Right atrium auricular region (tissue), 2 donors: ENCODE measurements around the gene BRPF3. TPM values are rescaled to one million over a fixed set of nuclear protein-coding genes. Genes with fewer than 3 reads are reported as not detected.

Source experiments
- DNase-seq: peaks from one replicate; pipeline ENCODE4 v3.0.0-alpha.2; 2019; ENCODE audit warnings: low spot score
- H3K27ac ChIP-seq, 2 donors: fragments of 200-600 bp; sonication (generic); 1 replicate in 1 of 2; 2 replicates in 1 of 2; pipeline ENCODE4 v1.5.1; 2016 to 2019
- H3K27me3 ChIP-seq, 2 donors: fragments of 200-600 bp; sonication (generic); one replicate each; pipeline versions ENCODE4 v1.5.1 to v1.6.0; 2017 to 2019
- H3K36me3 ChIP-seq: fragments of 200-600 bp; sonication (generic); one replicate; pipeline ENCODE4 v1.5.1; 2016
- H3K4me1 ChIP-seq, 2 donors: fragments of 200-600 bp; sonication (generic); one replicate each; pipeline versions ENCODE4 v1.5.1 to v1.6.0; 2017 to 2019
- H3K4me3 ChIP-seq, 2 donors: fragments of 200-600 bp; sonication (generic); 1 replicate in 1 of 2; 2 replicates in 1 of 2; pipeline ENCODE4 v1.5.1; 2017 to 2019; ENCODE audit warnings: mild to moderate bottlenecking in 1 of 2, moderate library complexity in 1 of 2
- H3K9me3 ChIP-seq, 2 donors: fragments of 200-600 bp; sonication (generic); one replicate each; pipeline ENCODE4 v1.5.1; 2019
- CTCF ChIP-seq, 2 donors: fragments of 200-600 bp; sonication (generic); IDR thresholded peaks; one replicate each; pipeline ENCODE4 v1.5.1; 2019; ENCODE audit warnings: antibody characterized with exemption in 2 of 2
- total RNA-seq, 2 donors: library from RNA; depleted of rRNA; stranded (reverse); fragments of >200 nt; gene quantifications; one replicate each; pipeline ENCODE4 v1.1.0, GENCODE V29; 2016

The BRPF3 gene
- total RNA-seq, 2 donors from 2014 or later, result 17.5 to 23.4 TPM

- no peaks in the 10 kb centered on the region for H3K27me3 ChIP-seq
- peak; percentile 98 for DNase-seq
- H3K4me3 ChIP-seq, result peak overlapping the region; percentile 78 to 81
- H3K27ac ChIP-seq, result peak overlapping the region; percentile 94 to 98
- peaks cover 15% of the 10 kb centered on the region for H3K36me3 ChIP-seq
- no peaks in the 10 kb centered on the region for H3K9me3 ChIP-seq
- no peak for TF ChIP-seq CTCF (IDR thresholded peaks at IDR 0.05)
- peaks cover 0 to 20% of the 10 kb centered on the region in 2 donors for H3K4me1 ChIP-seq
Measured at GRCh38 chr6:36196880-36197548, 470 bp downstream of the BRPF3 start.

- Histone ChIP-seq H3K27ac (no peak overlapping the region), H3K27me3 (no peaks in the 10 kb centered on the region), H3K4me3 (peak overlapping the region; percentile 78 to 81), H3K9me3 (no peaks in the 10 kb centered on the region), H3K4me1 (peaks cover 0 to 20% of the 10 kb centered on the region in 2 donors), H3K36me3 (peaks cover 22% of the 10 kb centered on the region)
- no peak for TF ChIP-seq CTCF (IDR thresholded peaks at IDR 0.05)
- no peak for DNase-seq
Measured at GRCh38 chr6:36197739-36198221, 1.2 kb downstream of the BRPF3 start.

GRCh38 chr6:36198986-36199385, 2.4 kb downstream of the BRPF3 start:
- no peak for DNase-seq
- Histone ChIP-seq H3K36me3 (peaks cover 28% of the 10 kb centered on the region), H3K9me3 (no peaks in the 10 kb centered on the region), H3K4me1 (peaks cover 0 to 24% of the 10 kb centered on the region in 2 donors), H3K4me3 (no peak overlapping the region), H3K27me3 (no peaks in the 10 kb centered on the region), H3K27ac (no peak overlapping the region)
- no peak for TF ChIP-seq CTCF (IDR thresholded peaks at IDR 0.05)

- H3K27ac ChIP-seq, result no peak overlapping the region
- no peaks in the 10 kb centered on the region for H3K27me3 ChIP-seq
- H3K4me1 ChIP-seq, result peaks cover 0 to 29% of the 10 kb centered on the region in 2 donors
- H3K4me3 ChIP-seq, result no peak overlapping the region
- no peak for TF ChIP-seq CTCF (IDR thresholded peaks at IDR 0.05)
- peaks cover 38% of the 10 kb centered on the region for H3K36me3 ChIP-seq
- no peak for DNase-seq
- no peaks in the 10 kb centered on the region for H3K9me3 ChIP-seq
Measured at GRCh38 chr6:36200154-36200891, 3.8 kb downstream of the BRPF3 start.

- no peaks in the 10 kb centered on the region for H3K27me3 ChIP-seq
- H3K4me3 ChIP-seq, result no peak overlapping the region
- DNase-seq, result no peak
- peaks cover 45% of the 10 kb centered on the region for H3K36me3 ChIP-seq
- peaks cover 0 to 23% of the 10 kb centered on the region in 2 donors for H3K4me1 ChIP-seq
- no peak for TF ChIP-seq CTCF (IDR thresholded peaks at IDR 0.05)
- H3K27ac ChIP-seq, result no peak overlapping the region
- no peaks in the 10 kb centered on the region for H3K9me3 ChIP-seq
Measured at GRCh38 chr6:36200998-36201596, 4.6 kb downstream of the BRPF3 start.
